Liver (tissue), 9 donors: ENCODE results near the gene ACTN4. TPM values are rescaled to one million over a fixed set of nuclear protein-coding genes. Genes with fewer than 3 reads are reported as not detected.

Source experiments
- DNase-seq: peaks from one replicate; pipeline ENCODE4 v3.0.0-alpha.2; 2017; ENCODE audit warnings: low spot score
- H3K27ac ChIP-seq, 2 donors: one replicate each; pipeline ENCODE4 v1.7.0; 2013; ENCODE audit warnings: inconsistent platforms in 2 of 2, low read length in 2 of 2, control low read depth in 1 of 2, low read depth in 1 of 2, mild to moderate bottlenecking in 1 of 2
- H3K27me3 ChIP-seq, 4 donors: one replicate each; pipeline versions ENCODE4 v1.6.1 to v1.7.0; 2013; ENCODE audit warnings: low read length in 3 of 4, inconsistent platforms in 1 of 4, mild to moderate bottlenecking in 1 of 4, moderate library complexity in 1 of 4; ENCODE audit not compliant: control insufficient read depth in 4 of 4, insufficient read depth in 4 of 4
- H3K36me3 ChIP-seq, 4 donors: one replicate each; pipeline versions ENCODE4 v1.6.1 to v1.7.0; 2013; ENCODE audit warnings: low read length in 3 of 4, mild to moderate bottlenecking in 3 of 4, low read depth in 1 of 4, moderate library complexity in 1 of 4; ENCODE audit not compliant: control insufficient read depth in 4 of 4, insufficient read depth in 3 of 4
- H3K4me1 ChIP-seq, 4 donors: one replicate each; pipeline versions ENCODE4 v1.6.1 to v1.7.0; 2013; ENCODE audit warnings: low read length in 3 of 4, mild to moderate bottlenecking in 3 of 4, moderate library complexity in 1 of 4; ENCODE audit not compliant: control insufficient read depth in 4 of 4, insufficient read depth in 4 of 4
- H3K4me3 ChIP-seq, 3 donors: one replicate each; pipeline versions ENCODE4 v1.6.1 to v1.7.0; 2013; ENCODE audit warnings: low read length in 3 of 3, control low read depth in 1 of 3, low read depth in 1 of 3, mild to moderate bottlenecking in 1 of 3
- H3K9ac ChIP-seq, 2 donors: one replicate each; pipeline ENCODE4 v1.7.0; 2013; ENCODE audit warnings: low read length in 2 of 2, mild to moderate bottlenecking in 2 of 2, moderate library complexity in 2 of 2, control low read depth in 1 of 2, low read depth in 1 of 2
- H3K9me3 ChIP-seq, 4 donors: one replicate each; pipeline versions ENCODE4 v1.6.1 to v1.7.0; 2013; ENCODE audit warnings: low read length in 3 of 4; ENCODE audit not compliant: control insufficient read depth in 4 of 4
- EGR1 ChIP-seq, 2 donors: IDR thresholded peaks; 2 replicates each; pipeline ENCODE4 v1.6.1; 2016 to 2018; ENCODE audit warnings: antibody characterized with exemption in 2 of 2, low read depth in 2 of 2
- FOXA1 ChIP-seq: IDR thresholded peaks from 2 replicates; pipeline ENCODE4 v1.6.1; 2016; ENCODE audit warnings: antibody characterized with exemption
- FOXA2 ChIP-seq: IDR thresholded peaks from 2 replicates; pipeline ENCODE4 v1.6.1; 2016; ENCODE audit warnings: antibody characterized with exemption
- JUND ChIP-seq, 2 donors: IDR thresholded peaks; 2 replicates each; pipeline ENCODE4 v1.6.1; 2016; ENCODE audit warnings: antibody characterized with exemption in 2 of 2
- NR2F2 ChIP-seq: IDR thresholded peaks from 2 replicates; pipeline ENCODE4 v1.6.1; 2016; ENCODE audit warnings: antibody characterized with exemption
- RAD21 ChIP-seq, 2 donors: IDR thresholded peaks; 2 replicates each; pipeline ENCODE4 v1.6.1; 2016; ENCODE audit warnings: antibody characterized with exemption in 2 of 2, mild to moderate bottlenecking in 2 of 2
- TAF1 ChIP-seq: conservative IDR thresholded peaks from 2 replicates; pipeline ENCODE4 v1.6.1; 2016; ENCODE audit warnings: antibody characterized with exemption, mild to moderate bottlenecking
- YY1 ChIP-seq: IDR thresholded peaks from 2 replicates; pipeline ENCODE4 v1.6.1; 2016; ENCODE audit warnings: antibody characterized with exemption, mild to moderate bottlenecking
- WGBS: extraction: QIAGEN DNeasy Blood & Tissue Kit; methylation state at CpG from one replicate; pipeline ENCODE4 v1.1.7; 2013; 5-methylcytosine and 5-hydroxymethylcytosine counted together
- polyA plus RNA-seq, 2 donors: library from polyadenylated mRNA; stranded (reverse) in 1 of 2; unstranded in 1 of 2; fragments of 200-250 nt in 1 of 2; fragments of >200 nt in 1 of 2; fragmentation: Nextera tagmentation in 1 of 2; extraction: Ambion mirVana in 1 of 2; gene quantifications; one replicate each; pipeline versions ENCODE4 v1.2.1 to v1.2.3, GENCODE V29; 2013 to 2015
- total RNA-seq, 2 donors: library from RNA; depleted of rRNA; stranded (reverse); fragments of >200 nt; gene quantifications; one replicate each; pipeline ENCODE4 v1.2.3, GENCODE V29; 2014
- TF ChIP-seq, protein P1 (sequence below): IDR thresholded peaks from 2 replicates; pipeline ENCODE4 v1.6.1; 2016; ENCODE audit warnings: antibody characterized with exemption
- TF ChIP-seq, protein P2 (sequence below): fragments of 150-350 bp; IDR thresholded peaks from 2 replicates; pipeline ENCODE4 v1.5.1; 2017; ENCODE audit warnings: improper control_type of control experiment, low read depth, low read length; ENCODE audit not compliant: missing input control
- TF ChIP-seq, protein P3 (sequence below): IDR thresholded peaks from 2 replicates; pipeline ENCODE4 v1.6.1; 2016; ENCODE audit warnings: antibody characterized with exemption
- TF ChIP-seq, protein P4 (sequence below): IDR thresholded peaks from 2 replicates; pipeline ENCODE4 v1.6.1; 2016; ENCODE audit warnings: antibody characterized with exemption, mild to moderate bottlenecking
- donor health status: healthy.
- donor health status: healthy.
- donor health status: healthy.
- donor health status: healthy.
- donor health status: healthy.

ACTN4 gene
- total and polyA plus RNA-seq, 4 donors = 35.4 to 164 (median 98.7) TPM

DNA sequence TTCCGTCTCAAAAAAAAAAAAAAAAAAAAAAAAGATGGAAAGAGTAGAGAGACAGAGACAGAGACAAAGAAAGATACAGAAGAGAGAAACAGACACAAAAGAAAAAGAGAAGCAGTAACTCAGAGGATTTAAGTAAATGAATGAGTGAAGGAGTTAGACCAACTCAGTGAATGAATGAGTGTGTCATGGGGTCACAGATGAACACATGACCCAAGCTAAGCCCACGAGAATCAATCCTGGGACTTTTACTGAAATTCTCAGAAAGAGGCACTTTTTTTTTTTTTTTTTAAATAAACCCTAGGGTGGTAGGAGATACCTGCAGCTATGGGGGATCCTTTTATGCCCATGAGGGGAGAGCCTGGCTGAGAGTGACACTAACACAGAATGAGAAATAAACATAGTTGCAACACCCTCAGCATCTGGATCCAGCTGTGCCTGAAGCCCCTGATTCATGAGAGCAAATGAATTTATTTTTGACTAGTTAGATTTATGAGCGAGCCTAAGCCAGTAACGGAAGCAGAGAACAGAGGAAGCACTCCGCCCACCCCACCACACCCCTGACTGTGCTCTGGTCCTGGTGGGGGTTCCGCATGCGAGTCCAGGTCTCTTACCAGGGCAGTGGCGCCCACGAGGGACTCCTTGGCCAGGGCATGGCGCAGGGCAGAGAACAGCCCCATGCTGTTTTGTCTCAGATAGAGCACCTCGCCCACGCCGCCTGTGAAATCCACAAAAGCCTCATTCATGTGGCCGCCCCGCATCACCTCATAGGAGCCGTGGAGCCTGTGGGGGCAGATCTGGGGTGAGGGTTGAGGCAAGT is 92.2 kb downstream of the ACTN4 start:
- TF ChIP-seq, protein P1, sequence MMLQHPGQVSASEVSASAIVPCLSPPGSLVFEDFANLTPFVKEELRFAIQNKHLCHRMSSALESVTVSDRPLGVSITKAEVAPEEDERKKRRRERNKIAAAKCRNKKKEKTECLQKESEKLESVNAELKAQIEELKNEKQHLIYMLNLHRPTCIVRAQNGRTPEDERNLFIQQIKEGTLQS = no peak
- TF ChIP-seq TAF1 = no peak
- TF ChIP-seq EGR1 (IDR thresholded peaks at IDR 0.05; ENCODE audit: low read depth in 2 of 2) = no peak
- no peak for TF ChIP-seq JUND (IDR thresholded peaks at IDR 0.05)
- no peak for TF ChIP-seq FOXA2
- TF ChIP-seq, protein P2, sequence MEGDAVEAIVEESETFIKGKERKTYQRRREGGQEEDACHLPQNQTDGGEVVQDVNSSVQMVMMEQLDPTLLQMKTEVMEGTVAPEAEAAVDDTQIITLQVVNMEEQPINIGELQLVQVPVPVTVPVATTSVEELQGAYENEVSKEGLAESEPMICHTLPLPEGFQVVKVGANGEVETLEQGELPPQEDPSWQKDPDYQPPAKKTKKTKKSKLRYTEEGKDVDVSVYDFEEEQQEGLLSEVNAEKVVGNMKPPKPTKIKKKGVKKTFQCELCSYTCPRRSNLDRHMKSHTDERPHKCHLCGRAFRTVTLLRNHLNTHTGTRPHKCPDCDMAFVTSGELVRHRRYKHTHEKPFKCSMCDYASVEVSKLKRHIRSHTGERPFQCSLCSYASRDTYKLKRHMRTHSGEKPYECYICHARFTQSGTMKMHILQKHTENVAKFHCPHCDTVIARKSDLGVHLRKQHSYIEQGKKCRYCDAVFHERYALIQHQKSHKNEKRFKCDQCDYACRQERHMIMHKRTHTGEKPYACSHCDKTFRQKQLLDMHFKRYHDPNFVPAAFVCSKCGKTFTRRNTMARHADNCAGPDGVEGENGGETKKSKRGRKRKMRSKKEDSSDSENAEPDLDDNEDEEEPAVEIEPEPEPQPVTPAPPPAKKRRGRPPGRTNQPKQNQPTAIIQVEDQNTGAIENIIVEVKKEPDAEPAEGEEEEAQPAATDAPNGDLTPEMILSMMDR = no peak
- TF ChIP-seq, protein P3, sequence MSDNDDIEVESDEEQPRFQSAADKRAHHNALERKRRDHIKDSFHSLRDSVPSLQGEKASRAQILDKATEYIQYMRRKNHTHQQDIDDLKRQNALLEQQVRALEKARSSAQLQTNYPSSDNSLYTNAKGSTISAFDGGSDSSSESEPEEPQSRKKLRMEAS = no peak
- no peak for TF ChIP-seq NR2F2
- TF ChIP-seq, protein P4, sequence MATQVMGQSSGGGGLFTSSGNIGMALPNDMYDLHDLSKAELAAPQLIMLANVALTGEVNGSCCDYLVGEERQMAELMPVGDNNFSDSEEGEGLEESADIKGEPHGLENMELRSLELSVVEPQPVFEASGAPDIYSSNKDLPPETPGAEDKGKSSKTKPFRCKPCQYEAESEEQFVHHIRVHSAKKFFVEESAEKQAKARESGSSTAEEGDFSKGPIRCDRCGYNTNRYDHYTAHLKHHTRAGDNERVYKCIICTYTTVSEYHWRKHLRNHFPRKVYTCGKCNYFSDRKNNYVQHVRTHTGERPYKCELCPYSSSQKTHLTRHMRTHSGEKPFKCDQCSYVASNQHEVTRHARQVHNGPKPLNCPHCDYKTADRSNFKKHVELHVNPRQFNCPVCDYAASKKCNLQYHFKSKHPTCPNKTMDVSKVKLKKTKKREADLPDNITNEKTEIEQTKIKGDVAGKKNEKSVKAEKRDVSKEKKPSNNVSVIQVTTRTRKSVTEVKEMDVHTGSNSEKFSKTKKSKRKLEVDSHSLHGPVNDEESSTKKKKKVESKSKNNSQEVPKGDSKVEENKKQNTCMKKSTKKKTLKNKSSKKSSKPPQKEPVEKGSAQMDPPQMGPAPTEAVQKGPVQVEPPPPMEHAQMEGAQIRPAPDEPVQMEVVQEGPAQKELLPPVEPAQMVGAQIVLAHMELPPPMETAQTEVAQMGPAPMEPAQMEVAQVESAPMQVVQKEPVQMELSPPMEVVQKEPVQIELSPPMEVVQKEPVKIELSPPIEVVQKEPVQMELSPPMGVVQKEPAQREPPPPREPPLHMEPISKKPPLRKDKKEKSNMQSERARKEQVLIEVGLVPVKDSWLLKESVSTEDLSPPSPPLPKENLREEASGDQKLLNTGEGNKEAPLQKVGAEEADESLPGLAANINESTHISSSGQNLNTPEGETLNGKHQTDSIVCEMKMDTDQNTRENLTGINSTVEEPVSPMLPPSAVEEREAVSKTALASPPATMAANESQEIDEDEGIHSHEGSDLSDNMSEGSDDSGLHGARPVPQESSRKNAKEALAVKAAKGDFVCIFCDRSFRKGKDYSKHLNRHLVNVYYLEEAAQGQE = no peak
- TF ChIP-seq YY1 = no peak
- TF ChIP-seq RAD21 (IDR thresholded peaks at IDR 0.05) = no peak
- 86% methylated on average over 16 of the region's 16 CpGs for WGBS
- H3K36me3 ChIP-seq = no peaks in the 10 kb centered on the region
- no peak overlapping the region for H3K9ac ChIP-seq
- no peaks in the 10 kb centered on the region for H3K9me3 ChIP-seq
- no peak overlapping the region for H3K27ac ChIP-seq
- peaks cover 0 to 3% (median 1%) of the 10 kb centered on the region in 4 donors for H3K4me1 ChIP-seq
- no peak for DNase-seq
- no peak overlapping the region for H3K4me3 ChIP-seq
- H3K27me3 ChIP-seq = no peaks in the 10 kb centered on the region

DNA sequence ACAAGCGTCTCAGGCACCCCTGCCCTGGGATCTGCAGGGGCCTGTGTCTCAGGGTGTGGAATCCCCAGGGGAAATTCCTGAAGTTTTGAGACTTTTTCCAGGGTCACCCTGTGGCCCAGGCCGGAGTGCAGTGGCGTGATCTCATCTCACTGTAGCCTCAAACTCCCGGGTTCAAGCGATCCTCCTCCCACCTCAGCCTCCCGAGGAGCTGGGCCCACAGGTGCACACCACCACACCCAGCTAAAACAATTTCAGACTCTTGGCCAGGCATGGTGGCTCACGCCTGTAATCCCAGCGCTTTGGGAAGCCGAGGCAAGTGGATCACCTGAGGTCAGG is 92.8 kb downstream of the ACTN4 start:
- Histone ChIP-seq H3K9ac (no peak overlapping the region), H3K9me3 (no peaks in the 10 kb centered on the region), H3K27me3 (no peaks in the 10 kb centered on the region), H3K36me3 (no peaks in the 10 kb centered on the region), H3K4me1 (peaks cover 0 to 3% (median 1%) of the 10 kb centered on the region in 4 donors), H3K27ac (no peak overlapping the region), H3K4me3 (no peak overlapping the region)
- WGBS = 91% methylated on average over 9 of the region's 9 CpGs
- TF ChIP-seq EGR1 (IDR thresholded peaks at IDR 0.05; ENCODE audit: low read depth in 2 of 2) (no peak), JUND (IDR thresholded peaks at IDR 0.05) (no peak), FOXA1 (no peak)
- TF ChIP-seq, protein P4 = no peak
- DNase-seq = no peak
